ENCODE results near the gene RXRB. TPM values are rescaled to one million over a fixed set of nuclear protein-coding genes. Genes with fewer than 3 reads are reported as not detected.

The RXRB gene
- total and polyA plus RNA-seq, 10 of the 15 experiments (the other 5 are each of a cell fraction or from before 2014, with no cell fraction given) = 0.71 to 35.0 (median 20.4) TPM

GRCh38 chr6:33243476-33243875, 43.0 kb upstream of the RXRB start (continued):
- TF ChIP-seq SMAD1 (IDR thresholded peaks at IDR 0.05; ENCODE audit: low read depth, partially characterized antibody) = no peak
- no peak for TF ChIP-seq ZBTB11 (CRISPR knock-in tag; IDR thresholded peaks at IDR 0.05)
- no peak for TF ChIP-seq BACH1 (IDR thresholded peaks at IDR 0.05; ENCODE audit: borderline replicate concordance)
- no peak for TF ChIP-seq FOXM1 (IDR thresholded peaks at IDR 0.05; ENCODE audit: low read depth, low read length)
- TF ChIP-seq MTA2 (IDR thresholded peaks at IDR 0.05; ENCODE audit: low read depth) = no peak
- no peak for TF ChIP-seq TBL1XR1 (IDR thresholded peaks at IDR 0.05; ENCODE audit: low read depth, low read length)
- TF ChIP-seq ZBTB40 (IDR thresholded peaks at IDR 0.05; ENCODE audit: borderline replicate concordance) = no peak
- no peak for TF ChIP-seq SRF (IDR thresholded peaks at IDR 0.05; ENCODE audit: low read depth in 2 of 2, low read length in 2 of 2)
- TF ChIP-seq SPI1 (IDR thresholded peaks at IDR 0.05; ENCODE audit: borderline replicate concordance, insufficient read depth, low read depth, low read length) = no peak
- no peak for TF ChIP-seq KDM1A (IDR thresholded peaks at IDR 0.05; ENCODE audit: borderline replicate concordance)
- no peak for TF ChIP-seq CBX3 (IDR thresholded peaks at IDR 0.05; ENCODE audit: borderline replicate concordance, low read depth)

All from GM12878 (cell line).